Natural killer cell (primary cell): ENCODE measurements around the gene SLC25A29. TPM values are rescaled to one million over a fixed set of nuclear protein-coding genes. Genes with fewer than 3 reads are reported as not detected.
A peak's percentile ranks its signal among the peaks of the same experiment; 100 is the strongest.
"Not testable (repeated sequence)": the region's sequence is repeated elsewhere in the genome, so short reads cannot be mapped to it uniquely, and the experiment has no call there.

ENCODE experiments used
- ATAC-seq, 3 donors: fragments of 150-1000 bp in 2 of 3; fragments of 200-7000 bp in 1 of 3; cut with Tn5 transposase; 1 replicate in 1 of 3; 2 replicates in 2 of 3; pipeline ENCODE4 v1.10.0; 2021; ENCODE audit warnings: mild to moderate bottlenecking in 2 of 3, moderate library complexity in 2 of 3
- DNase-seq, 2 donors: peaks; one replicate each; pipeline versions ENCODE4 v3.0.0 to v3.0.0-alpha.2; 2013 to 2021; ENCODE audit warnings: mixed read lengths in 1 of 2
- H3K27ac ChIP-seq: one replicate; pipeline ENCODE4 v1.5.1; 2013; ENCODE audit warnings: mild to moderate bottlenecking, low read length
- H3K27me3 ChIP-seq: one replicate; pipeline ENCODE4 v1.6.1; 2013; ENCODE audit warnings: low read length; ENCODE audit not compliant: control insufficient read depth, insufficient read depth
- H3K36me3 ChIP-seq: one replicate; pipeline ENCODE4 v1.6.1; 2013; ENCODE audit warnings: low read length; ENCODE audit not compliant: control insufficient read depth, insufficient read depth
- H3K4me1 ChIP-seq: one replicate; pipeline ENCODE4 v1.6.1; 2013; ENCODE audit warnings: low read length; ENCODE audit not compliant: control insufficient read depth, insufficient read depth
- H3K4me3 ChIP-seq: one replicate; pipeline ENCODE4 v1.5.1; 2013; ENCODE audit warnings: low read length
- H3K9me3 ChIP-seq: one replicate; pipeline ENCODE4 v1.6.1; 2013; ENCODE audit warnings: low read length; ENCODE audit not compliant: control insufficient read depth, insufficient read depth
- H3K27ac Mint-ChIP-seq, 2 donors: one replicate each; pipeline ENCODE4 v1.8.0; 2022; ENCODE audit warnings: mild to moderate bottlenecking in 2 of 2, mixed read lengths in 2 of 2, moderate library complexity in 1 of 2
- H3K27me3 Mint-ChIP-seq, 2 donors: one replicate each; pipeline ENCODE4 v1.8.0; 2022; ENCODE audit warnings: low read depth in 2 of 2, mixed read lengths in 2 of 2
- H3K36me3 Mint-ChIP-seq: one replicate; pipeline ENCODE4 v1.8.0; 2022; ENCODE audit warnings: mixed read lengths
- H3K4me1 Mint-ChIP-seq, 2 donors: one replicate each; pipeline ENCODE4 v1.8.0; 2022; ENCODE audit warnings: mixed read lengths in 2 of 2
- H3K4me3 Mint-ChIP-seq: one replicate; pipeline ENCODE4 v1.8.0; 2022; ENCODE audit warnings: mild to moderate bottlenecking, moderate library complexity, mixed read lengths
- H3K9me3 Mint-ChIP-seq, 2 donors: one replicate each; pipeline ENCODE4 v1.8.0; 2022; ENCODE audit warnings: mixed read lengths in 2 of 2
- CTCF ChIP-seq: fragments of 200-600 bp; IDR thresholded peaks from one replicate; pipeline ENCODE4 v1.8.0; 2022; ENCODE audit warnings: antibody characterized with exemption
- WGBS: methylation state at CpG from one replicate; pipeline ENCODE4 v1.1.7; 2013; ENCODE audit warnings: missing lambda C conversion rate; ENCODE audit not compliant: insufficient coverage; 5-methylcytosine and 5-hydroxymethylcytosine counted together
- intact Hi-C: fragments of 100-400 bp; cut with micrococcal nuclease; formaldehyde crosslinking; loops from one replicate; pipeline ENCODE4 v1.14.2; 2022
- total RNA-seq, 4 donors: library from RNA; stranded (reverse); fragments of 120-200 nt in 1 of 4; gene quantifications; one replicate each; pipeline versions ENCODE4 v1.2.3 to v1.2.4, GENCODE V29; 2013 to 2022

Gene SLC25A29
- total RNA-seq, 3 donors from 2014 or later (not counting 1 experiment from before 2014, with no cell fraction given), result 8.6 to 80.7 (median 69.3) TPM

- Histone ChIP-seq H3K4me3 (no peak overlapping the region), H3K4me1 (peaks cover 13% of the 10 kb centered on the region), H3K36me3 (no peaks in the 10 kb centered on the region), H3K27me3 (no peaks in the 10 kb centered on the region), H3K27ac (no peak overlapping the region), H3K9me3 (no peaks in the 10 kb centered on the region)
- no peak for DNase-seq
- no peak overlapping the region for H3K4me3 Mint-ChIP-seq
- 92% methylated on average over 14 of the region's 14 CpGs for WGBS
- TF ChIP-seq CTCF, result no peak
- no peaks in the 10 kb centered on the region for H3K27me3 Mint-ChIP-seq
- H3K9me3 Mint-ChIP-seq, result no peaks in the 10 kb centered on the region
- intact Hi-C loops, result no loop called here
- no peaks in the 10 kb centered on the region for H3K36me3 Mint-ChIP-seq
- peaks cover 5 to 13% of the 10 kb centered on the region in 2 donors for H3K4me1 Mint-ChIP-seq
- no peak for ATAC-seq
- no peak overlapping the region for H3K27ac Mint-ChIP-seq
Measured at GRCh38 chr14:100298551-100299237, 7.5 kb downstream of the SLC25A29 start.

GRCh38 chr14:100297320-100298300 lies 8.6 kb downstream of the SLC25A29 start:
- Histone ChIP-seq H3K4me1 (peaks cover 13% of the 10 kb centered on the region), H3K27ac (no peak overlapping the region), H3K9me3 (no peaks in the 10 kb centered on the region), H3K4me3 (no peak overlapping the region), H3K36me3 (no peaks in the 10 kb centered on the region), H3K27me3 (no peaks in the 10 kb centered on the region)
- no peaks in the 10 kb centered on the region for H3K9me3 Mint-ChIP-seq
- no peak overlapping the region for H3K27ac Mint-ChIP-seq
- H3K27me3 Mint-ChIP-seq, result no peaks in the 10 kb centered on the region
- intact Hi-C loops, result no loop called here
- H3K4me3 Mint-ChIP-seq, result no peak overlapping the region
- H3K4me1 Mint-ChIP-seq, result peaks cover 5% of the 10 kb centered on the region in 2 donors
- TF ChIP-seq CTCF, result no peak
- DNase-seq (no peak), ATAC-seq (peak in 2 of 3 donors; percentile 55 to 70)
- 42% methylated on average over 27 of the region's 30 CpGs for WGBS
- H3K36me3 Mint-ChIP-seq, result no peaks in the 10 kb centered on the region

GRCh38 chr14:100296729-100297128 lies 9.5 kb downstream of the SLC25A29 start:
- 93% methylated on average over 11 of the region's 11 CpGs for WGBS
- ATAC-seq, H3K27ac Mint-ChIP-seq, intact Hi-C loops, H3K27me3 Mint-ChIP-seq, H3K36me3 Mint-ChIP-seq, H3K36me3 ChIP-seq, H3K4me3 Mint-ChIP-seq, H3K27ac ChIP-seq, H3K27me3 ChIP-seq, H3K9me3 Mint-ChIP-seq, DNase-seq, H3K4me1 Mint-ChIP-seq, H3K4me3 ChIP-seq, H3K9me3 ChIP-seq: not testable (repeated sequence)
- peaks cover 13% of the 10 kb centered on the region for H3K4me1 ChIP-seq

- Mint-ChIP-seq H3K27me3 (no peaks in the 10 kb centered on the region), H3K36me3 (no peaks in the 10 kb centered on the region), H3K9me3 (no peaks in the 10 kb centered on the region), H3K4me3 (no peak overlapping the region), H3K4me1 (peaks cover 5% of the 10 kb centered on the region in 2 donors), H3K27ac (no peak overlapping the region)
- Histone ChIP-seq H3K36me3 (no peaks in the 10 kb centered on the region), H3K27me3 (no peaks in the 10 kb centered on the region), H3K9me3 (no peaks in the 10 kb centered on the region), H3K4me3 (no peak overlapping the region), H3K4me1 (peaks cover 13% of the 10 kb centered on the region), H3K27ac (no peak overlapping the region)
- peak in 1 of 3 donors; percentile 44 for ATAC-seq
- intact Hi-C loops, result no loop called here
- no peak for DNase-seq
- 85% methylated on average over 9 of the region's 9 CpGs for WGBS
- no peak for TF ChIP-seq CTCF
Measured at GRCh38 chr14:100296106-100296651, 10.1 kb downstream of the SLC25A29 start.
